DOHH2 (cell line): Measurements from ENCODE around the gene MAST3.

Experiments used
- H3F3A ChIP-seq: fragments of 200-600 bp; sonication (generic), shearing (Covaris generic); 2 replicates; pipeline ENCODE4 v1.6.0; 2016; ENCODE audit warnings: antibody characterized with exemption, mild to moderate bottlenecking; ENCODE audit not compliant: control insufficient read depth, insufficient read depth
- H3K27ac ChIP-seq: fragments of 200-600 bp; sonication (generic); 2 replicates; pipeline ENCODE4 v1.5.1; 2014; ENCODE audit warnings: low read depth, mild to moderate bottlenecking, low read length, moderate library complexity
- H3K27me3 ChIP-seq: fragments of 200-600 bp; sonication (generic); 2 replicates; pipeline ENCODE4 v1.6.1; 2014; ENCODE audit warnings: mild to moderate bottlenecking, low read length, mixed read lengths; ENCODE audit not compliant: control insufficient read depth
- H3K36me3 ChIP-seq: fragments of 200-600 bp; sonication (generic); 2 replicates; pipeline ENCODE4 v1.6.1; 2014; ENCODE audit warnings: mild to moderate bottlenecking, low read length, moderate library complexity, mixed read lengths; ENCODE audit not compliant: control insufficient read depth
- H3K4me1 ChIP-seq: fragments of 200-600 bp; sonication (generic); 2 replicates; pipeline ENCODE4 v1.6.1; 2014; ENCODE audit warnings: mild to moderate bottlenecking, low read length, mixed read lengths; ENCODE audit not compliant: control insufficient read depth
- H3K4me2 ChIP-seq: fragments of 200-600 bp; sonication (generic); 2 replicates; pipeline ENCODE4 v1.6.0; 2014; ENCODE audit warnings: mild to moderate bottlenecking, low read length, moderate library complexity
- H3K4me3 ChIP-seq: fragments of 200-600 bp; sonication (generic); 2 replicates; pipeline ENCODE4 v1.5.1; 2014; ENCODE audit warnings: mild to moderate bottlenecking, low read length, mixed read lengths
- H3K79me2 ChIP-seq: fragments of 200-600 bp; sonication (generic); 2 replicates; pipeline ENCODE4 v1.6.1; 2014; ENCODE audit warnings: mild to moderate bottlenecking, low read length, mixed read lengths; ENCODE audit not compliant: control insufficient read depth
- H3K9me2 ChIP-seq: fragments of 200-600 bp; sonication (generic); replicated peaks from 2 replicates; pipeline ENCODE4 v1.6.1; 2014; ENCODE audit warnings: mild to moderate bottlenecking, low read length, mixed read lengths; ENCODE audit not compliant: control insufficient read depth
- H3K9me3 ChIP-seq: fragments of 200-600 bp; sonication (generic); 2 replicates; pipeline ENCODE4 v1.6.1; 2014; ENCODE audit warnings: antibody characterized with exemption, low read length, mixed read lengths; ENCODE audit not compliant: control insufficient read depth, insufficient read depth
- H4K20me1 ChIP-seq: fragments of 200-600 bp; sonication (generic); 2 replicates; pipeline ENCODE4 v1.6.0; 2014; ENCODE audit warnings: low read depth, mild to moderate bottlenecking, antibody characterized with exemption, low read length, moderate library complexity; ENCODE audit not compliant: control insufficient read depth, insufficient read depth
- CTCF ChIP-seq: fragments of 200-600 bp; sonication (generic); IDR thresholded peaks from one replicate; pipeline ENCODE4 v1.5.1; 2014; ENCODE audit warnings: antibody characterized with exemption, mild to moderate bottlenecking, low read depth, low read length; ENCODE audit not compliant: poor library complexity, severe bottlenecking
- EZH2phosphoT487 ChIP-seq: fragments of 200-600 bp; sonication (generic); IDR thresholded peaks from 2 replicates; pipeline ENCODE4 v1.6.1; 2017; ENCODE audit warnings: borderline replicate concordance, mild to moderate bottlenecking, antibody characterized with exemption, low read length, moderate library complexity, mixed read lengths

Gene MAST3

GRCh38 chr19:18185538-18185937 is 88.0 kb downstream of the MAST3 start:
- H3K4me3 ChIP-seq, result no peak overlapping the region
- peaks cover 9% of the 10 kb centered on the region for H3K36me3 ChIP-seq
- no peak for TF ChIP-seq EZH2phosphoT487
- TF ChIP-seq CTCF, result no peak
- H3K9me2 ChIP-seq, result no peaks in the 10 kb centered on the region
- H3F3A ChIP-seq, result peaks cover 44% of the 10 kb centered on the region
- no peaks in the 10 kb centered on the region for H4K20me1 ChIP-seq
- H3K4me2 ChIP-seq, result no peak overlapping the region
- H3K27me3 ChIP-seq, result no peaks in the 10 kb centered on the region
- H3K9me3 ChIP-seq, result no peaks in the 10 kb centered on the region
- H3K79me2 ChIP-seq, result no peaks in the 10 kb centered on the region
- H3K27ac ChIP-seq, result no peak overlapping the region
- peaks cover 59% of the 10 kb centered on the region for H3K4me1 ChIP-seq

- TF ChIP-seq EZH2phosphoT487 (no peak), CTCF (no peak)
- H3K36me3 ChIP-seq, result peaks cover 10% of the 10 kb centered on the region
- peaks cover 15% of the 10 kb centered on the region for H3K79me2 ChIP-seq
- H4K20me1 ChIP-seq, result no peaks in the 10 kb centered on the region; the same call in 1 of the 2 replicates
- peak overlapping the region; percentile 87 for H3K27ac ChIP-seq
- no peak overlapping the region for H3K4me3 ChIP-seq
- H3K4me1 ChIP-seq, result peaks cover 64% of the 10 kb centered on the region
- no peaks in the 10 kb centered on the region for H3K9me3 ChIP-seq
- no peaks in the 10 kb centered on the region for H3K27me3 ChIP-seq
- H3F3A ChIP-seq, result peaks cover 47% of the 10 kb centered on the region
- H3K4me2 ChIP-seq, result no peak overlapping the region
- no peaks in the 10 kb centered on the region for H3K9me2 ChIP-seq
Observed at GRCh38 chr19:18190278-18190677, 92.7 kb downstream of the MAST3 start.

- Histone ChIP-seq H3K9me3 (no peaks in the 10 kb centered on the region), H4K20me1 (no peaks in the 10 kb centered on the region; the same call in 1 of the 2 replicates), H3K79me2 (peaks cover 15% of the 10 kb centered on the region), H3K9me2 (no peaks in the 10 kb centered on the region), H3F3A (peaks cover 40% of the 10 kb centered on the region), H3K4me2 (peak overlapping the region; percentile 89), H3K4me1 (peaks cover 64% of the 10 kb centered on the region), H3K4me3 (peak overlapping the region; percentile 79), H3K27me3 (no peaks in the 10 kb centered on the region), H3K27ac (peak overlapping the region; percentile 87), H3K36me3 (peaks cover 20% of the 10 kb centered on the region)
- no peak for TF ChIP-seq CTCF
- TF ChIP-seq EZH2phosphoT487, result no peak
Observed at GRCh38 chr19:18191640-18192062, 94.1 kb downstream of the MAST3 start.
